Measurements from ENCODE around the gene TTC32. TPM values are rescaled to one million over a fixed set of nuclear protein-coding genes. Genes with fewer than 3 reads are reported as not detected.

TTC32 gene
- polyA plus RNA-seq, 10 donors = 12.4 to 23.6 (median 17.2) TPM

DNA sequence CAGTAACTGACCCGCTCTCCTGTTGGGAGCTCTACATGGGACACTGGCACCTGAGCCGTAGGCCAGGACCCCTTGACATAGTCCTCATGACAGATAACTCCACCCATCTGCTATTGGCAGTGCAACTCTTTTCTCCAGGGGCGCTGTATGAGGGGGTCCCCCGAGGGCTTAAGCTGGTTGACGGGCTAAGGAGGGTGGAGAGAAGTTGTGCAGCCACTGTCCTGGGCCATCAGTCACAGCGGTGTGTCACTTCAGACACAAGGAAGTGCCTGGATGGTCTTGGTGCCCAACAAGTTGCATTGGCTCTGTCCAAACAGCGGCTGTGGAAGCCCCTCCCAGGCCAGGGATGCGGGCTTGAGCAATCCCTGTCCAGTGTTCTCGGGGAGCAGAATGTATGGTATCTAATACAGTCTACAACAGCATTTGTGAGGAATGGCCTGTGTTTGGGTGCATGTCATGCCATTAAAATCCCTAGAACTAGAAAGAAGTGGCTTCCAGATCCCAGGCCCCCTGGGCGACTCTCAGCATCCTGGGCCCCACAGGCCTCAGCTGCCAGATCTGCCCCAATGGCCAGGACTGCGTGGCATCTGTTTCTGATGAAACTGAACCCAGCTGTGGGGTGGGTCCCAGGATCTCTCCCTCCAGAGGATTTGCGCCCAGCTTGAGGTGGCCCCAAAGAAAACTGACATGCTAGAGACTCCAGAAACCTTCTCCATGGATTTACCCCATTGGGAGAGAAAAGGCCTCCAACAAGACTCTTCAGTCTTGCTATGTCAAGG, 23.3 kb downstream of the TTC32 start:
- DNase-seq = no peak

DNA sequence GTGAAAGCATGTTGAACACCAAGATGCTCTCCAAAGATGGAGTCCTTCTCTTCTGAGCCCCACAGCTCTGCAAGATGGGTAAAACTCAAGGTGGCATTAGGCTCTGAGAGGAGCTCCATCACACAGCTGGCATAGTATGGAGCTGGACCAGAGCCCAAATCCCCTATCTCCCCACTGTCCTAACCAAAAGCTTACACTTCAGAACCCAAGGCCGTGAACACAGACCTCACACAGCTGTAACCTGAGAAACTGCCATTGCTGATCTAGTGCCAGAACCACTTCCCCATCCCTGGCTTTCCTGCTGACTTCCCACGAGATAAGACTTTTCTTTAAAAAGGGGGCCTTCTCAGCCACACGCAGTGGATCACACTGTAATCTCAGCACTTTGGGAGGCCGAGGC, 25.0 kb downstream of the TTC32 start:
- DNase-seq = no peak

DNA sequence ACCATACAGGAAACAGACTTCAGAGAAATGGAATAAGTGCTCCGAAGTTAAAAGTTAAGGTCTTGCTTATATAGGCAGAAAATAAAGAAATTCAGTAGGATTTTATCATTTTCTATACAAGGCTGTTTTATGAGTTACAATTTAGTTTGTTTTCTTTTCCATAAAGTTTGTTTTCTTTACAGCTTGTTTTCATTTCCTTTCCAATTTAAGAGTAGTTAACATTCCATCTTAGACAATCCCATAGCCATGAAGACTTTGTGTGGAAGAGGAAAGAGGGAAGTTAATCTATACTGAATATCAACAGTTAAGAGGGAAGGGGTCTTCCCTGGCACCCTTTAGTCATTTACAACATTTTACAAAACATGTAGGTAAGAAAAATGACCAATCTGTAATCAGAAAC, 26.5 kb downstream of the TTC32 start:
- DNase-seq = no peak

GRCh38 chr2:19874726-19875125, 27.1 kb downstream of the TTC32 start:
- DNase-seq = no peak

- DNase-seq = no peak
Measured at GRCh38 chr2:19873014-19873413, 28.8 kb downstream of the TTC32 start.

DNA sequence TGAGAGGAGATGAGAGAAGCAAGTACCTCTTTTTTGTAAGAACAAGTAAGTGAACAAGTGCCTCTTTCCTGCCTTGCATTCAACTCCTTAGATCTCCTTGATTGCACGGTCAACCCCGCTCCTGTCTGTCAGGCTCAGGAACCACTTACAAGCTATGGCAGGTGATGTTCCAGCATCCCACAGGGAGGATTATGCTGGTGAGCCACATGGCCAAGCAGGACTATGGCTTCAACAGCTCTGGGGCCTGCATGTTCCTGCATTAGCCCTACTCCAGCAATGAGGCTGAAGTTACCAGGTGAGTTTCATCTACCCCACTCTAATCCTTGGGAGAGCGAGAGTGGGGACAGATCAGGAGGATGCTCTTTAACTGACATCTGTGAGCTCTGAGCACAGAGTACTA, 29.5 kb downstream of the TTC32 start:
- no peak for DNase-seq

DNA sequence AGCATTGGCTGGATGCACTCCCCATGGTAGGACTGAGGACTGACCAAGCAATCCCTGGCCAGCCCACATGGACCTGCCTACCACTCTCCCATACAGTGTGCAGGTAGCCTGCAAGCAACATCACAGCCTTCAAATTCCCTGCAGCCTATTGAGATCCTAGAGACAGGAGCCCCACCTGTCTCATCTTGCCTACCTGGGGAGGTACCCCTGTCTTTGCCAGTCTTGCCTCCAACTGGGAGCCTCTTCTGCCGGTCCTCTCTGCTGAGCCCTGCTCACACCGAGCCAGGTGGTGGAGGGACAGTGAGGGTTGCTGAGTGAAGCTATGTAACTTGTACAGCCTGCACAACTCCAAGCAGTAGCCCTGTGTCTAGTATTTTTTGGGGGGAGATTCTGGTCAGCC, 29.9 kb downstream of the TTC32 start:
- no peak for DNase-seq

DNA sequence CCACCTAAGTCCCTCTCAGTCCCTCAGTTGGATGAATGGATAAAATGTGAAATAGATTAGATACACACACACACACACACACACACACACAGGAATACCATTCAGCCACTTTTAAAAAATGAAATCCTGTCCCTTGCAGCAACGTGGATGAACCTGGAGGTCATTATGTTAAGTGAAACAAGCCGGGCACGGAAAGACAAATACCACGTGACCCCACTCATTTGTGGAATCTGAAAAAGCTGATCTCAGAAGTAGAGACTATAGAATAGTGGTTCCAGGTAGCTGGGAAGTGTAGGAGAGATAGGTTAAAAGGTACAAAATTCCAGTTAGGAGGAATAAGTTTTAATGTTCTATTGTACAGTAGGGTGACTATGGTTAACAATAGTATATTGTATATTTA, 31.0 kb downstream of the TTC32 start:
- no peak for DNase-seq

- peak; percentile 45 to 89 (median 63) for DNase-seq
Measured at GRCh38 chr2:19868701-19869580, 32.8 kb downstream of the TTC32 start.

GRCh38 chr2:19868224-19868623, 33.6 kb downstream of the TTC32 start:
- DNase-seq = no peak

GRCh38 chr2:19866771-19867170, 35.0 kb downstream of the TTC32 start:
- no peak for DNase-seq

DNA sequence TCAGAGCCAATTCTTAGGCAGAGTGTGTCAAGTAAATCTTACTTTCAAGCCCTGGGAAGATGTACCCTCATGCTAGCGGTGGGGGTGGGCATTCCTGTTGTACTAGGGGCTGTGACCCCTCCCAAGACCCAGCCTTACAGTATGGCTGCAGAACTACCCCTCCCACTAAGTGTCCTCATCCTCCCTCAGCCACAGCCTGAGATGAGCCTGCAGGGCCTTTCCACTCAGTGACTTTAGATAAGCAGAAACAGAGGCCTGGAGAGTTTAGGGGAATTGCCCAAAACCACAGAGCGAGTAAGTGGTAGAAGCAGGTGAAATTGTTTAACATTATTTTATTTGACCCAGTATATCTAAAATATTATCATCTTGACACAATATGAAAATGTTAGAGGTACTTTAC, 36.6 kb downstream of the TTC32 start:
- no peak for DNase-seq

DNA sequence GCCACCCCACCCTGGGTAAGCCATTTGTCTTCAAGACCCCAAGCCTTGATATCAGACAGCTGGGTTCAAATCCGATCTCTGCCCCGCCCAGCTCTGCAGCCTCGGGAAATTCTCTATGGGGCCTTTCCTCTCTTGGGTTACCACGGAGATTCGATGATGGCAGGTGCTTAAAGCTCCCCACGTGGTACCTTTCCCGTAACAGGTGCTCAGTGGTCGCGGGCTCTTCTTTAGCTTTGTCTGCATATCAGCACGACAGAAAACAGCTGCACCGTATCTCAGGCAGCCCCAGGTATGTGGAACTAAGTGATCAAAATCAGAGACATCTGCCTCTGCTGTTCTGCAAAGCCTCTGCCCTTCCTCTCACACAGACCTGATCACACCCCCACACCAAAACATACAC, 37.4 kb downstream of the TTC32 start:
- DNase-seq = no peak

DNA sequence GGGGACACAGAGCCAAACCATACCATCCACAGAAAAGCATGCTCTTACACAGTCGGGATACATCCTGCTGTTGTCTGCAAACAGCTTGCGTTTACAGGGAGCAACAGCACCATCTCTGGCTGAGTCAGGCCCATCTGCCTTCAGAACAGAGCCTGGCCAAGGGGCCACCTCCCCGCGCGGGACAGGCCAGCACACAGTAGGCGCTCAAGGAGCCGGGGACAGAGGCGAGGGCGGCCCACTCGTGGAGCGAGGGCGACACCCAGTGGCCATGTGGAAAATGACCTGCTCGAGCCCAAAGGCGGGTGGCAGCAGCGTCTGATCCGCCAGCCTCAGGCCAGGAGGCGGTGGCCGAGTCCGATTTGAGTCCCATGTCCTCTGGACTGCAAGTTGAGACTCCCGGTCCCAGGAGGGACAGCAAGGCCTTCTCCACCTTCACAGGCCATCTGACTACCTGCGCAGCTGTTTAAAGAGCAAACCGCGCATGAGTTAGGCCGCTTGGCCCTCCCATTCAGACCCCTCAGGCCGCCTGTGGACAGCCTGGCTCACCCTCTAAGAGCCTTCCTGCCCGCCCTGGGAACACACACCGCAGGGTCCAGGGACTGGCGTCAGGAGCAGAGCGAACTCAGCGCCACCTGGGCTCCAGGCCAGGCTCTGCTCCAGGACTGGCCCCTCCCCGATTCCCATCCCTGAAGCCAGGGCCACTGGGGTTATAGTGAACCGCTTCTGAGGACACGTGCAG, 38.3 kb downstream of the TTC32 start:
- DNase-seq = peak; percentile 29 to 85 (median 67)

DNA sequence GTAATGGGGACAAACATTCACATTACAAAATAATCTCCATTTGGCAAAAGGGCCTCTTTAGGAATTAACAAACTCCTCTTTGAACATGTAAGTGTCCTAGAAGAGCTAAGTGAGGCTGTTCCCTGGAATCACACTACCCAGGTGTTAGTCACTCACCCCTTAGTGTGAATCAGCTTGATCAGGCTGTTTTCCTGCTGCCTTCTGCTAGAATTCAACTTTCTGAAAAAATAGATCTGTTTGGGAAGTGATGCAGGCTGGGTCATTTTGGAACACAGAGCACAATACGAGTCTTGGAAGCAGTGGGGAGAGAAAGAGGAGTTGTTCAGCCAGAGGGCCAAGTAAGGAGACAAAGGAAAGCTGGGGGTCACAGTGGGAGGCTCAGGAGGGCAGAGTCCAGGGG, 40.0 kb downstream of the TTC32 start:
- peak in 1 of 3 donors; percentile 41 for DNase-seq

DNA sequence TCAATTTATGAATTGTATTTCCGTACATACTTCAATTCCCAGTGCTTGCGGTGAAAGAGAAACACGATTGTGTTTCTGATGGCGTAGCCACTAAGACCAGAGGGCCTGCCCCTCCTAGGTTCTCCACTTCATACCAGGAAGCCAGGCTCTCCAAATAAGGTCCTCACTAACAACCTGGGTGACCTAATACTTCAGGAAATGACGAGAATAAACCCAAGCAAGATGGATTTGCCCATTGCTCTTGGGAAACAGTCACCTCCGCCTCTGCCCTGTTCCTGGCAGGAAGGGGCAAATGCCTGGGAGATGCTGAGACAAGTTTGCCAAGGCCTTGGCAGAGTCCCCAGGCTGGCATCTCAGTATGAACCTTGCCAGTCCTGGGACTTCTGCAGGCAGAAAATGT, 41.8 kb downstream of the TTC32 start:
- DNase-seq = no peak

DNA sequence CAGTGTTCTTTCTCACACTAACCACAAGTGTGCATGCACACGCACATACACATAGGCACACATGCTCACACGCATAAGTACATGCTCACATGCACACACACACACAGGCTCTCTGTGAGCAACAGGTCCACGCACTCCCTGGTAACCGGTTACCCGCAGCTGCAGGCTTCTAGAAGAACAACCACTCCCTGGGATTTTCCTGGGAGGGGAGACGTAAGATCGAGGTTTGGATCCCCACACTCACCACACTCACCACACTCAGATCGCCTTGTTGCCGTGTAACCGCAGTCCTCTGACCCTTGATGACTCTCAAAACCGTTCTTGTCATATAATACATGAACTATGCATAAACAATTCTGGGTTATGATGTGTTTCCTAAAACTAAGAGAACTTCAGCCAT, 42.2 kb downstream of the TTC32 start:
- no peak for DNase-seq

DNA sequence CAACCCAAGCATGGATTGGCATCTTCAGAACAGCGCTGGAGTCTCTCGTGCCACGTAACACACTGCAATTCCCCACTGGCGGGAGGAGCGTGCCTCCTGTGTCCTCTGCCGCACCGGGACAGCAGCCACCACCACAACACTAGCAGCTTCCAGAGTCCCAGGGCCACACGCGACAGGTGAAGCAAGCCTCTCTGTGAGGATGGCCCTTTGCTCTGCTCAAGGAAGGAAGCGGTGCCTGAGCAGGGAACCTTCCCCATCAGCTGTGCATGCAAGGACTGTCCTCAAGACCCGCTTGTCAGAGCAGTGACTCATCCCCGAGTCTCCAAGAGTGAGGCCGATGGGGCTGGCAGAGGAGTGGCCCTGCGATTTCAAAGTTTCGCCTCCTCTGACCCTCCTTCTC, 44.0 kb downstream of the TTC32 start:
- no peak for DNase-seq

- no peak for DNase-seq
Measured at GRCh38 chr2:19857100-19857499, 44.7 kb downstream of the TTC32 start.

DNA sequence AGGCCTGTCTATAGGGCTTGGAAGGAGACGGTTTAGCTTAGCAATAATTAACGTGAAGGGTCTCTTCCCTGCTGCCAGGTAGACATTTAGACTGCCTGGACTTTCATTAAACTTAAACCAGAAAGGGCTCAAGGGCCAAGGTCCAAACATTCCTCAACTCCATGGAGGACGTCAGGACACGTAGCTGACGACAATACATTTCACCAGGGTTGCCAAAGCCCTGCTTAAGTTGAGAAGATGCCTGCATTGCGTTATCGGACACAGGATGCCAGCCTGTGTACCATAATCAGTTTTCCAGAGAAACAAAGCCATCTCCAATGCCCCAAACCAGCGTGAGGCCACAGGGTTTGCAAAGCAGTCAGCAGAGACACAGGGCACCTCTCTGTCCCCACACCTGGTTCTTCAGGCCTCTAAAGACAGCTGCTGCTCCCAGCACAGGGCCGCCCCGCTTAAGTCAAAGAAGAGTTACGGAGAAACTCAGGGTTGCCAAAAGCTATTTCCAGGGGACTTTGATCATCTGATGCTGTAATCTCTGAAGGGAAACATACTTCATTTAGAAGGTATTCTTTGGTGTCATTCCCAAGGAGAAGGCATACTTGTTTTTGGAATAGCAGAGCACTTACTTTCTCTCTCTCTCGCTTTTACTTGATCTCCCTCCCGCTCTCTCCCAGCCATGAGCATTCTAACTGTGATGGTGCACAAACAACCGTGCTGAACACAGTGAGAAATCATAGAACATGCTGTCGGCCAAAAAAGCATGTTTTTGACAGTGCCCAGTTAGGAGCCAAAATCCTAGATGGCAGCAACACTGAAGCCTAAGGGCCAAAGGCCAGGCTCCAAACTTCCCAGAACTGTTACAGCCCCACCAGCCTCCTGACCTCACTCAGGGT, 46.0 kb downstream of the TTC32 start:
- peak; percentile 35 to 71 (median 63) for DNase-seq

Data from muscle of back (tissue), 11 donors.